Jurkat, Clone E6-1 (cell line): Measurements from ENCODE around the gene LONP2.
A peak's percentile ranks its signal among the peaks of the same experiment; 100 is the strongest.
"Not testable (repeated sequence)": the region's sequence is repeated elsewhere in the genome, so short reads cannot be mapped to it uniquely, and the experiment has no call there.

Experiments used
- DNase-seq: peaks from one replicate; pipeline ENCODE4 v3.0.0-alpha.2; 2011; ENCODE audit warnings: low read depth, low spot score
- H3K4me3 ChIP-seq: 2 replicates; pipeline ENCODE4 v1.5.1; 2011; ENCODE audit warnings: mild to moderate bottlenecking, low read length, control low read depth, moderate library complexity

The LONP2 gene

GRCh38 chr16:48277158-48277557, 33.1 kb downstream of the LONP2 start:
- H3K4me3 ChIP-seq: no peak overlapping the region
- no peak for DNase-seq

- no peak overlapping the region for H3K4me3 ChIP-seq
- no peak for DNase-seq
Observed at GRCh38 chr16:48279199-48279598, 35.1 kb downstream of the LONP2 start.

DNA sequence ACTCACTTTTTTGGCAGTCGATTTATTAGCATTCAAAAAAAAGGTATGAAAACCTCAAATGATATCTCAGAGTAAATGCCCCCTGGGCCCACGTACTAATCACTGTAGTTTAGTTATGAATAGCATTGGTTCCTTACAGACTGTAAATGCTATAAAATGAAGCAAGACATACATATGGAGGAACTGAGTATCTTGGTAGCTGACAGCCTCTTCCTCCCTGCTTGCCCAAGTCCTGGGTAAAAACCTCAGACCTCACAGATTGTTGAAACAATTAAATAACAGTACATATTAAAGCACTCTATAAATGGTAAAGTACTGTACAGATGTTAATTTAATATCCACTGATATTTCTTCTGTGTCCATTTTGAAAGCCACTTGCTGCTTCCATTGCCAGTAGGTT, 36.4 kb downstream of the LONP2 start:
- H3K4me3 ChIP-seq: no peak overlapping the region
- DNase-seq: no peak

DNA sequence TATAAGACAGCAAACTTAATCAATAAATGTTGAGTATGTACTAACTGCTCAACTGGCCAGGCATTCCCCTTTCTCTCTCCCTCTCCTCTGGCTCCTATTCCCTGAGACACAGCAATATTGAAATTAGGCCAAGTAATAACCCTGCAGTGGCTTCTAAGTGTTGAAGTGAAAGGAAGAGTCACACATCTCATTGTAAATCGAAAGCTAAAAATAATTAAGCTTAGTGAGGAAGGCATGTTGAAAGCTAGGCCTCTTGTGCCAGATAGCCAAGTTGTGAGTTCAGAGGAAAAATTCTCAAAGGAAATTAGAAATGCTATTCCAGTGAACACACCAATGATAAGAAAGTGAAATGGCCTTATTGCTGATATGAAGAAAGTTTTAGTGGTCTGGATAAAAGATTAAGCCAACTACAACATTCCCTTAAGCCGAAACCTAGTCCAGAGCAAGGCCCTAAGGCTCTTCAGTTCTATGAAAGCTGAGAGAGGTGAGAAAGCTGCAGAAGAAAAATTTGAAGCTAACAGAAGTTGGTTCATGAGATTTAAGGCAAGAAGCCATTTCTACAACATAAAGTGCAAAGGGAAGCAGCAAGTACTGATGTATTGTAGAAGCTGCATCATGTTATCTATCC, 38.6 kb downstream of the LONP2 start:
- H3K4me3 ChIP-seq: no peak overlapping the region
- no peak for DNase-seq

DNA sequence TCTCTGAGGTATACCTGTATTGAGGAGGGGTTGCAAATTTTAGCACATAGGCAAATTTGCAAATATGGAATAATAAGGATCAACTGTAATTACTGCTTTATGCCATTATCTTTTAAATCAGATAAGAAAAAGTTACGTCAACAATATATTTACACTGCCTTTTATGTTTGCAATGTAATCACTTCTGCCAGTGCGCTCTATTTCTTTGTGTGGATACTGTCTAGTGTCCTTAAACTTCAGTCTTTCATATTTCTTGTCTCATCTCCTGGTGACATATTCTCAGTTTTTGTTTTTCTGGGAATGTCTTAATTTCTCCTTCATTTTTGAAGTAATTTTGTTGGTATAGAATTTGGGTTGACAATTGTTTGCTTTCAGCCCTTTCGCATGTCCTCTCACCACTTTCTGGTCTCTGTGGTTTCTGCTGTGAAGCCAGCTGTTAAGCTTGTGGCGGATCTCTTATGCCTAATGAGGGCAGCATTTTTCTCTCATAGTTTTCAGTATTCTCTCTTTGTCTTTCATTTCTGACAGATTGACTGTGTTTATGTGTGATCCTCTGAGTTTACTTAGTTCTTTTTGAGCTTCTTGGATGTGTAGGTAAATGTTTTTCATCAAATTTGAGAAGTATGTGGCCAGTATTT, 40.8 kb downstream of the LONP2 start:
- peak; percentile 42 for DNase-seq
- H3K4me3 ChIP-seq: no peak overlapping the region

- DNase-seq: no peak
- no peak overlapping the region for H3K4me3 ChIP-seq
Observed at GRCh38 chr16:48287239-48287638, 43.1 kb downstream of the LONP2 start.

- no peak for DNase-seq
- H3K4me3 ChIP-seq: no peak overlapping the region
Observed at GRCh38 chr16:48291303-48291702, 47.2 kb downstream of the LONP2 start.

- no peak overlapping the region for H3K4me3 ChIP-seq
- DNase-seq: no peak
Observed at GRCh38 chr16:48291754-48292153, 47.7 kb downstream of the LONP2 start.

GRCh38 chr16:48292452-48292851, 48.4 kb downstream of the LONP2 start:
- no peak for DNase-seq
- H3K4me3 ChIP-seq: no peak overlapping the region

DNA sequence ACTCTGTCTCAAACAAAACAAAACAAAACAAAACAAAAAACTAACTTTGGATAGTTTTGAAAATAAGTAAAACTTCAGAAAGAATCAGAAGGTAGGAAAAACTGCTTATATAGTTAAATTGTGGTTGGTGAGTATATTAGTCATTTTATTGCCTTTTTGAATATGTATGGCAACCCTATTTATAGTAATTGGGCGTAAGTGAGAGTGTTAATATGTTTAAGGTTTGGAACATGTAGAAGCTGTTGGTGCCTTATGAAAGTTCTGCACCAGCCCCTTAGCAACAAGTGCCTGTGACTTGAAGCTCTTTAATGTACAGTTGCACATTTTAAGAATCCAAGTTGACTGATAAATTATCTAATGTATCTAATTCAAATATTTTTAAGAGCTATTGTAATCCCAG, 50.6 kb downstream of the LONP2 start:
- H3K4me3 ChIP-seq: no peak overlapping the region
- DNase-seq: no peak

GRCh38 chr16:48295488-48296281, 51.6 kb downstream of the LONP2 start:
- H3K4me3 ChIP-seq: no peak overlapping the region
- no peak for DNase-seq

GRCh38 chr16:48299471-48299870, 55.4 kb downstream of the LONP2 start:
- no peak overlapping the region for H3K4me3 ChIP-seq
- DNase-seq: no peak

GRCh38 chr16:48300391-48300856, 56.3 kb downstream of the LONP2 start:
- H3K4me3 ChIP-seq: no peak overlapping the region
- no peak for DNase-seq

DNA sequence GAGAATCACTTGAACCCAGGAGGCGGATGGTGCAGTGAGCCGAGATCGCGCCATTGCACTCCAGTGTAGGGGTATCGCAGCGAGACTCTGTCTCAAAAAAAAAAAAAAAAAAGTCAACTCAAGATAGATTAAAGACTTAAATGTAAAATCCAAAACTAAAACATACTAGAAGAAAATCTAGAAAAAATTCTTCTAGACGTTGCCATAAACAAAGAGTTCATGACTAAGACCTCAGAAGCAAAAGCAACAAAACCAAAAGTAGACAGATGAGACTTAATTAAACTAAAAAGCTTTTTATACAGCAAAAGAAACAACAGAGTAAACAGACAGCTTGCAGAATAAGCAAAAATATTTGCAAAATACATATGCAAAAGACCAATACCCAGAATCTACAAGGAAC, 64.4 kb downstream of the LONP2 start:
- no peak for DNase-seq
- no peak overlapping the region for H3K4me3 ChIP-seq

GRCh38 chr16:48310908-48311641, 67.0 kb downstream of the LONP2 start:
- no peak for DNase-seq
- H3K4me3 ChIP-seq: no peak overlapping the region

DNA sequence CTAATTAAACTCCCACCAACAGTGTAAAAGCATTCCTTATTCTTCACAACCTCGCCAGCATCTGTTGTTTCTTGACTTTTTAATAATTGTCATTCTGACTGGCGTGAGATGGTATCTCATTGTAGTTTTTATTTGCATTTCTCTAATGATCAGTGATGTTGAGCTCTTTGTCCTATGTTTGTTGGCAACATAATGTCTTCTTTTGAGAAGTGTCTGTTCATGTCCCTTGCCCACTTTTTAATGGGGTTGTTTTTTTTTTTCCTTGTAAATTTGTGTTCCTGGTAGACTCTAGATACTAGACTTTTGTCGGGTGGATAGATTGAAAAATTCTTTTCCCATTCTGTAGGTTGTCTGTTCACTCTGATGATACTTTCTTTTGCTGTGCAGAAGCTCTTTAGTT, 69.8 kb downstream of the LONP2 start:
- DNase-seq, H3K4me3 ChIP-seq: not testable (repeated sequence)

DNA sequence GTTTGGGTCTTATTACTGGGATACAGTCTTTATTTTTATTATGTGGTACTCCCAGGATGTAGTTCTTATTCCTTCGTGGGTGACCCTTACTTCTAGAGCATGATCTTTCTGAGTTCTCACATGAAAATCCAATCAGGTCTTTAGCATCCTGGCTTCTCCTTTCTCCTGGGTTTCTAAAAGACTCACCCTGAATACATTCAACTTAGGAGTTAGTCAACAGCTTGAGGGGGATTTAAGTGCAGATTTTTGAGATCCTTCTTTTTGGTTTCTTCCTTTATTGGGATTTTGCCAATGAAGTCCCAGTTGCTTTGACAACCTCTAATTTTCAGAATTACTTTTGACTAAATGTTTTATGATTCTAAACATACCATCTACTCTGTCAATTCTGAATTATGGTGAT, 72.9 kb downstream of the LONP2 start:
- no peak for DNase-seq
- no peak overlapping the region for H3K4me3 ChIP-seq

GRCh38 chr16:48317614-48318315, 73.7 kb downstream of the LONP2 start:
- peak; percentile 29 for DNase-seq
- no peak overlapping the region for H3K4me3 ChIP-seq

DNA sequence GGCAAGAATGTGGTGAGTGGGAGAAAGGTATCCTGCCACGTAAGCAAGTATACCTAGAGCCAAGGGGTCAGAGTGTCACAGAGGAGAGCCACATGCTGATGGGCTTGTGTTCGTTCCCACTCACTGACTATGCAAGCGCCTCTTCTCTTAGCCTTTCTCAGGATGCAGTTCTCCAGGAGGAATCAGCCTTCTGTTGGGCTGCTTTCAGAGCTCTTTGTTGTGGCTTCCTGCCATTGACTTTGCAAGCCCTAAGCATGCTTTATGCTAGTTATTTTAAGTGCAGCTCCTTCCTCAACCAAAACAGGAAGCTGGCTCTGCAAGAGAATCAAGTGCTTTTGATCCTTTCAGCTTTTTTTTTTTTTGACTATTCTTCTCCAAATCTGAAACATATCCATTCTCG, 74.5 kb downstream of the LONP2 start:
- DNase-seq: peak; percentile 93
- no peak overlapping the region for H3K4me3 ChIP-seq
